ENCODE measurements around the gene HNRNPK.
A peak's percentile ranks its signal among the peaks of the same experiment; 100 is the strongest.
"Not testable (repeated sequence)": the region's sequence is repeated elsewhere in the genome, so short reads cannot be mapped to it uniquely, and the experiment has no call there.

HNRNPK gene

GRCh38 chr9:83976372-83976771 lies 3.6 kb downstream of the HNRNPK start:
- DNase-seq (ENCODE audit: low read depth), result no peak

GRCh38 chr9:83975300-83975699 lies 4.7 kb downstream of the HNRNPK start:
- no peak for DNase-seq (ENCODE audit: low read depth)

GRCh38 chr9:83972286-83972685 lies 7.7 kb downstream of the HNRNPK start:
- DNase-seq (ENCODE audit: low read depth), result no peak

- no peak for DNase-seq (ENCODE audit: low read depth)
These were observed 8.5 kb downstream of the HNRNPK start for GRCh38 chr9:83971485-83971884.

GRCh38 chr9:83969602-83970001 lies 10.4 kb downstream of the HNRNPK start:
- DNase-seq (ENCODE audit: low read depth), result no peak

GRCh38 chr9:83967073-83967472 lies 12.9 kb downstream of the HNRNPK start:
- DNase-seq (ENCODE audit: low read depth), result no peak

GRCh38 chr9:83966209-83966582 lies 13.8 kb downstream of the HNRNPK start:
- no peak for DNase-seq (ENCODE audit: low read depth)

GRCh38 chr9:83965350-83966208 lies 14.4 kb downstream of the HNRNPK start:
- DNase-seq (ENCODE audit: low read depth), result no peak

- no peak for DNase-seq (ENCODE audit: low read depth)
These were observed 15.1 kb downstream of the HNRNPK start for GRCh38 chr9:83964973-83965349.

GRCh38 chr9:83962165-83962564 lies 17.9 kb downstream of the HNRNPK start:
- no peak for DNase-seq (ENCODE audit: low read depth)

- no peak for DNase-seq (ENCODE audit: low read depth)
These were observed 19.0 kb downstream of the HNRNPK start for GRCh38 chr9:83960991-83961390.

GRCh38 chr9:83959061-83959460 lies 21.0 kb downstream of the HNRNPK start:
- no peak for DNase-seq (ENCODE audit: low read depth)

- no peak for DNase-seq (ENCODE audit: low read depth)
These were observed 22.8 kb downstream of the HNRNPK start for GRCh38 chr9:83957248-83957513.

GRCh38 chr9:83956436-83957247 lies 23.4 kb downstream of the HNRNPK start:
- peak; percentile 47 for DNase-seq (ENCODE audit: low read depth)

GRCh38 chr9:83956086-83956435 lies 24.0 kb downstream of the HNRNPK start:
- DNase-seq (ENCODE audit: low read depth), result no peak

GRCh38 chr9:83948096-83948495 lies 31.9 kb downstream of the HNRNPK start:
- not testable (repeated sequence) for DNase-seq (ENCODE audit: low read depth)

- no peak for DNase-seq (ENCODE audit: low read depth)
These were observed 39.3 kb downstream of the HNRNPK start for GRCh38 chr9:83940590-83941303.

GRCh38 chr9:83937861-83938455 lies 42.1 kb downstream of the HNRNPK start:
- DNase-seq (ENCODE audit: low read depth), result no peak

- no peak for DNase-seq (ENCODE audit: low read depth)
These were observed 43.5 kb downstream of the HNRNPK start for GRCh38 chr9:83936523-83936922.

- no peak for DNase-seq (ENCODE audit: low read depth)
These were observed 44.6 kb downstream of the HNRNPK start for GRCh38 chr9:83935276-83935935.

- no peak for DNase-seq (ENCODE audit: low read depth)
These were observed 45.3 kb downstream of the HNRNPK start for GRCh38 chr9:83934569-83935275.
